Measurements from ENCODE around the gene WIPF2.
A peak's percentile ranks its signal among the peaks of the same experiment; 100 is the strongest.
"Not testable (repeated sequence)": the region's sequence is repeated elsewhere in the genome, so short reads cannot be mapped to it uniquely, and the experiment has no call there.

WIPF2 gene

GRCh38 chr17:40194821-40195220 is 24.3 kb upstream of the WIPF2 start:
- no peak for DNase-seq

DNA sequence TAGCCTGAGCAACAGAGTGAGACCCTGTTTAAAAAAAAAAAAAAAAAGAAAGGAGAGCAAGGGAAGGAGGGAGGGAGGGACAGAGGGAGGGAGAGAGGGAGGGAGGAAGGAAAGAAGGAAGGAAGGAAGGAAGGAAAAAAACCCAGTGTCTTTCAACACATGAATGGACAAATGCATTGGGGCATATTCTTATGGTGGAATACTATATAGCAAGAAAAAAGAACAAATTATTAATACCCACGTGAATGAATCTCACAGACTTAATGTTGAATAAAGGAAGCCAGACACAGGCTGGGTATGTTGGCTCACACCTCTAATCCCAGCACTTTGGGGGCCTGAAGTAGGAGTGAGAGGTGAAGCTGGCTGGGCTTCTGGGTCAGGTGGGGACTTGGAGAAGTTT is 21.6 kb upstream of the WIPF2 start:
- DNase-seq: no peak

DNA sequence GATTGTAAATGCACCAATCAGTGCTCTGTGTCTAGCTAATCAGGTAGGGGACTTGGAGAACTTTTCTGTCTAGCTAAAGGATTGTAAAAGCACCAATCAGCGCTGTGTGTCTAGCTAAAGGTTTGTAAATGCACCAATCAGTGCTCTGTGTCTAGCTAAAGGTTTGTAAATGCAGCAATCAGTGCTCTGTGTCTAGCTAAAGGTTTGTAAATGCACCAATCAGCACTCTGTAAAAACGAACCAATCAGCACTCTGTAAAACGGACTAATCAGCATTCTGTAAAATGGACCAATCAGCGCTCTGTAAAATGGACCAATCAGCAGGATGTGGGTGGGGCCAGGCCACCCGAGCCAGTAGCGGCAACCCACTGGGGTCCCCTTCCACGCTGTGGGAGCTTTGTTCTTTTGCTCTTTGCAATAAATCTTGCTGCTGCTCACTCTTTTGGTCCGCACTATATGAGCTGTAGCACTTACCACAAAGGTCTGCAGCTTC is 21.1 kb upstream of the WIPF2 start:
- DNase-seq: not testable (repeated sequence)

DNA sequence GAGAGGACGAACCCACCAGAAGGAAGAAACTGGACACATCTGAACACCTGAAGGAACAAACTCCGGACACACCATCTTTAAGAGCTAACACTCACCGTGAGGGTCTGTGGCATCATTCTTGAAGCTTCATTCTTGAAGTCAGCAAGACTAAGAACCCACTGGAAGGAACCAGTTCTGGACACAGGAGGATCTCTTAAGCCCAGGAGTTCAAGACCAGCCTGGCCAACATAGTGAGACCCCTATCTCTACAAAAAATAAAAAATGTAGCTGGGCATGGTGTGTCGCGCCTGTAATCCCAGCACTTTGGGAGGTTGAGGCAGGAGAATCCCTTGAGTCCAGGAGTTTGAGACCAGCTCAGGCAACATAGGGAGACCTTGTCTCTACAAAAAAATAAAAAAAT is 20.5 kb upstream of the WIPF2 start:
- DNase-seq: no peak

- DNase-seq: no peak
These were observed 16.0 kb upstream of the WIPF2 start for GRCh38 chr17:40203131-40203530.

- DNase-seq: not testable (repeated sequence)
These were observed 12.9 kb upstream of the WIPF2 start for GRCh38 chr17:40206193-40206592.

DNA sequence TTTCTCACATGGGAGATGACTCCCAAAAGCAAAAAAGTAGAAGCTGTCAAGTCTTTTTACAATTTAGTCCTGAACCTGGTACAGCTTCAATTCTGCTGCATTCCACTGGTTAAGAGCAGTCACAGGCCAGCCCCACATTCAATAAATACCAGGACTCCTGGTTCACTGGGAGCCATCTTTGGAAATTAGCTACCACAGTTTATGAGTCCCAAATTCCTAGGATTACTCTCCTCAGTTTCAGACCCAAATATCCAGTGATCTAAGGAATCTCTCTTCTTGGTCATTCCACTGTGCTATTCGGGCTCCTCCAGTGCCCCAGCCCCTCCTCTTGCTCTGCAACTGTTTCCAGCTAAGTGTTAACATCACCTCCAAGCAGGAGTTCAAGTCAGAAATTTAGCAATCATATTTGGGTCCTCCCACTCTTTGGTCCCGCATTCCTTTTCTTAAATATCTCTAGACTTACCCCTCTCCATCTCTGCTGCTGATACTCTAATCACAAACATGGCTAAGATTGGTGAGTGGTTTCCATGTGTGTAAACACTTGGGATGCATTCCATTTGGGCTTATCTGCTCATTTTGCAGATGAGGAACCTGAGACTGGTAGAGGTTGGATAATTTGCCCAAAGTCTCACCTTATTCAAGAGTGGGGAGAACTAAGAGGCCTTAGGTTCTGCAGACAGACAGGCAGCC is 9.6 kb upstream of the WIPF2 start:
- DNase-seq: no peak

DNA sequence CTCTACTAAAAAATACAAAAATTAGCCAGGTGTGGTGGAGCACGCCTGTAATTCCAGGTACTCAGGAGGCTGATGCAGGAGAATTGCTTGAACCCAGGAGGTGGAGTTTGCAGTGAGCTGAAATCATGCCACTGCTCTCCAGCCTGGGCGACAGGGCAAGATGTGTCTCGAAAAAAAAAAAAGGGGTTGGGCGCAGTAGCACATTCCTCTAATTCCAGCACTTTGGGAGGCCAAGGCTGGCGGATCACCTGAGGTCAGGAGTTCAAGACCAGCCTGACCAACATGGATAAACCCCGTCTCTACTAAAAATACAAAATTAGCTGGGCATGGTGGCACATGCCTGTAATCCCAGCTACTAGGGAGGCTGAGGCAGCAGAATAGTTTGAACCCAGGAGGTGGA is 5.2 kb upstream of the WIPF2 start:
- DNase-seq: not testable (repeated sequence)

- DNase-seq: no peak
These were observed 931 bp upstream of the WIPF2 start for GRCh38 chr17:40218006-40218739.

GRCh38 chr17:40219594-40220338 is 662 bp downstream of the WIPF2 start:
- DNase-seq: no peak

DNA sequence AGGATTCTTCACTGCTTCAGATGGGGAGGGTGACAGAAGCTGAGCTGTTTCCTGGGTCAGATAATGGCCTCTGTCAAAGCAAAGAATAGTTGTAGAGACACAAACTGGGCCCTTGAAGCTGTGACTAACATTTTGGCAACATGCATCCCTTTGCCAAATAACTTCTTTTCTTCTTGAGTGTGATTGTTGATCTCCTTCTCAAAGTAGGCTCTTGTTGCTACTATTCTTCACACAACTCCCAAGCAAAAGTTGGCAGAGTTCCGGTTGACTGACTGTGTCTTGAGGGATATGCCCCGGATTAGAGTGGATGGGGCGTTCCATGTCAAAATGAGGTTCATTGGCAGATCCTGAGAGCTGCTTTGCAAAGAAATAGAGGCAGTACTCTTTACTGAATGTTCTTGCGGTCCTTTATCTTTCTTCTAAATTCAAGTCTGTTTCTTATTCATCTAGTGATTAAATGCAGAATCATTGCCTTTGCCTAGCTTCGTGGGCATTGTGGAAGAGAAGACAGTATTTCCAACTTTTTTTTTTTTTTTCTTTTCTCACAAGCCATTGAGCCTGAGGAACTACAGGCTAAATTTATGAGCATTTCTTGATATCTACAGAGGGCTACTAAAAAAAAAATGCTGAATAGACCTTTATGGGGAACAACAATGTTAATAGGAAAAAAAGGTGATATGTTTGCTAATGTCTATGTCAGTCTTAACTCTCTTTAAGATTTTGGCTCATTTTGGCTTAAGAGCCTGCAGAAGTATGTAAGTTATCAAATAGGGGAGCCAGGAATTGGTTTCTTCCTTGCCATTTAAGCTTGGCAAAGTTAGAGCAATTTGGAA is 5.8 kb downstream of the WIPF2 start:
- DNase-seq: no peak

- DNase-seq: not testable (repeated sequence)
These were observed 10.0 kb downstream of the WIPF2 start for GRCh38 chr17:40229146-40229545.

- DNase-seq: no peak
These were observed 11.6 kb downstream of the WIPF2 start for GRCh38 chr17:40230670-40231069.

DNA sequence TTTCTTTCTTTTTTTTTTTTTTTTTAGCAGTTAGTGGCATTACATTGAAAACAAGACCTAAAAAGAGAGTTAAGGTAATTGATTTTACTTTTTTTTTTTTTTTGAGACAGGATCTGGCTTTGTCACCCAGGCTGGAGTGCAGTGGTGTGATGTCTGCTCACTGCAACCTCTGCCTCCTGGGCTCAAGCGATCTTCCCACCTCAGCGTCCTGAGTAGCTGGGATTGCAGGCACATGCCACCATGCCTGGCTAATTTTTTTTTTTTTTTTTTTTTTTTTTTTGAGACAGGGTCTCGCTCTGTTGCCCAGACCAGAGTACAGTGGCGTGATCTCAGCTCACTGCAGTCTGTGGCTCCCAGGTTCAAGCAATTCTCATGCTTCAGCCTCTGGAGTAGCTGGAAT is 12.8 kb downstream of the WIPF2 start:
- not testable (repeated sequence) for DNase-seq

GRCh38 chr17:40241252-40241834 is 22.2 kb downstream of the WIPF2 start:
- no peak for DNase-seq

DNA sequence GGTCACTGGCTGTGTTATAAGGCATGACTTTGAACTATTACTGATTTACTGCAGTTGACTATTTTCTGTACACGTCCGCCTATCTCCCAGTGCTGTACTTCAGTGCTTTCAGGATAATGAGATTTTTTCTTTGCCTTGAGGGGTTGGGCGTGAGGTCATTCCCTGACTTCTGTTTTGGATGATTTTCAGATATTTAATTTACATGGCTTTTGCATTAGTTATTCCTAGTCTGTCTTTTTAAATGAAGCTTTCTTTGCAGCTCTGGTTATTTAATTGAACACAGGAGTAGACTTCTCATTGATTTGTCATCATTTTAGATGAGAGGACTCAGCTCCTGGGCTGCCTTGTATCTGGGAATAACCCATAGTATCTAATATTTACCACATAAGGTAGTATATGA is 23.7 kb downstream of the WIPF2 start:
- no peak for DNase-seq

DNA sequence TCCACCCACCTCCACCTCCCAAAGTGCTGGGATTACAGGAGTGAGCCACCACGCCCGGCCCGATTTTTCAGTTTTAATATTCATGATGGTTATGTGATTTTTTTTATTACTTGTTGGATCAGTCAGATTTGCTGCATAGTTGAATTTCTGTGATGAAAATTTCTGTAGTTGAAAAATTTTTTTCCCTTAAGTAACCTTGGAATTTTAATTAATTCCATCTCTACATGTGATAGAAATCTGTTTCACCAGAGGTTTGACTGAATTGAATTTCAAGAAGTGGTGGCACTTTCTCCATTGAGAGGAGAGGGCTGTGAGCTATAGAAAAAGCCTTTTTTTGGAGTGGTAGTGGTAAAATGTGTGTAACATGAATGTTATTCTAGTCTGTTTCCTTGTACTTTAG is 24.7 kb downstream of the WIPF2 start:
- no peak for DNase-seq

- DNase-seq: no peak
These were observed 25.2 kb downstream of the WIPF2 start for GRCh38 chr17:40244255-40244654.

GRCh38 chr17:40247926-40248495 is 28.9 kb downstream of the WIPF2 start:
- no peak for DNase-seq

DNA sequence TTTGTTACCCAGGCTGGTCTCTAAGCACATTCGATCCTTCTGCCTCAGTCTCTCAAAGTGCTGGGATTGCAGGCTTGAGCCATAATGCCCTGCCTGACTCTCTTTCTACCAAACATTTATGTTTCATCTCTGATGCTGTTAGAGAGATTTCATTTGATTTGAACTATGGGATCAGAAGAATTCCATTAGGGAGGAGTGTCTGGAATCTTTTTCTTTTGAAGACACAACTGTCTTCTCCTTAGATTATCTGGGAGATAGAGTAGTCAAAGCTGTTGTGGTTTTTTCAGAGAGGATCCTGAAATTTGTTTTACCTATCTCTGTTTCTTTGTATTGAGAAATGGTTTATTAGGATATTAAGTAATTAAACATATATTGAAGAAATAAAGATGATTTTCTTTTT is 29.4 kb downstream of the WIPF2 start:
- DNase-seq: no peak

DNA sequence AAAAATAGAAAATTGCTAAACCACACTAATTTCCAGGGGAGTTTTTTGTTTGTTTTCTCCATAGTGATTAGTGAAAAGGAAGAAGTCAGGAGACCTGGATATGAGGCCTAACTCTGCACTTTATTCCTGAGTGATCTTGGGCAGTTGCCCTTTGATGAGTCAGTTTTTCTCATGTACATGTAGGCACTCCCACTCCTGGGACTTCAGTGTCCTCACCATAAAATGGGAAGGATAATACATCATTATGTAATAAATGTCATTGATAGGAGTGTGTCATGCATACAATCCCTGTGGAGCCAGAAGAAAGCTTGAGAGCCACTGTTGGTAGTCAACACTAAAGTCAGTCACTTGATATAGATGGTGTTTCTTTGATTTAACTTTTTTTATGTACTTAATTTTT is 32.5 kb downstream of the WIPF2 start:
- DNase-seq: peak; percentile 42

- no peak for DNase-seq
These were observed 34.5 kb downstream of the WIPF2 start for GRCh38 chr17:40253565-40253964.

Measured in femur (tissue), 1 donor.